HG03060 (cell line): ENCODE data around the gene SERTAD4.

Source experiments
- ATAC-seq: cut with Tn5 transposase; IDR thresholded peaks from one replicate; pipeline ENCODE4 v1.9.1; 2021; ENCODE audit warnings: low read depth, moderate number of reproducible peaks; ENCODE audit not compliant: unreplicated experiment

The SERTAD4 gene

DNA sequence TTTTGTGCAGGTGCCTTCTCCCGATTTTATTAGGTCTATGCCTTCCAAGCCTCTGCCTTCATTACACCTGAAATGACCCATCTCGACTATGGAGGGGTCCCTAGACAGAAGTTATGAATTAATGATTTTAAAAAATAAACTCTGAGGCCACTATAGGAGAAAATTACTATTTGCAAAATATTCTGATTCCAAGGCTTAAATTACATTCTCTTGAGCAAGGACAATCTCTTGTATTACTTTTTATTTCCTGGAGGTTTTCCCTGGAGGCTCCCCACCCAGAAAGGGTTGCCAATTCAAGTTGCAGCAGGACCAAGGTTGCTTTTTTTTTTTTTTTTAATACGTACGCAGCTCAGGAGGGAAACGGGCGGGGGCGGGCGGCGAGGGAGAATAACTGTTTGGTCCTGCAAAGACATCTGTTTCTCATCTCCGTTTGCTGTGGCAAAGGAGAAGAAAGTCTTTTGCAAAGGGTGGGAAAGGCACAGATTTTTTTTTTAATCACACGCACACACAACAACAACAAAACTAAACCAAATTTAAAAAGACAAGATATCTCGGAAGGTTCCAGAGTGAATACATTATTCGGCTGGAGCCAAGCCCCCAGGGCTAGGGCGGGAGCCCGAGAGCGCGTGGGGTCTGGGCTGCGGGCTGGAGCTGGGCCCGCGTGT lies 618 bp upstream of the SERTAD4 start:
- no peak for ATAC-seq

DNA sequence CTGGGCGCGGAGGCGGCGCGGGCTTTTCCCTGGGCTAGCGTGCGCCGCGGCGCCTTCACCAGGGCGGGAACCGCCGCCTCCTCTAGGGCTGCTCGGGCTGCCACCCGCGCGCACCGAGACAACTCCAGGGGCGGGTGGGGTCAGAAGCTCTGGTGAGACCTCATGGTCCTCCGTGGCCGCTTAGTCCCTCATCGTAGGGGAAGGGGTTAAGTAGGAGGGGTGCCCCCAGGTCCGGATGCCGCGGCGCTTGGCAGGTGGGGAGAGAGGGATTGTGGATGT lies 559 bp downstream of the SERTAD4 start:
- ATAC-seq, result no peak

DNA sequence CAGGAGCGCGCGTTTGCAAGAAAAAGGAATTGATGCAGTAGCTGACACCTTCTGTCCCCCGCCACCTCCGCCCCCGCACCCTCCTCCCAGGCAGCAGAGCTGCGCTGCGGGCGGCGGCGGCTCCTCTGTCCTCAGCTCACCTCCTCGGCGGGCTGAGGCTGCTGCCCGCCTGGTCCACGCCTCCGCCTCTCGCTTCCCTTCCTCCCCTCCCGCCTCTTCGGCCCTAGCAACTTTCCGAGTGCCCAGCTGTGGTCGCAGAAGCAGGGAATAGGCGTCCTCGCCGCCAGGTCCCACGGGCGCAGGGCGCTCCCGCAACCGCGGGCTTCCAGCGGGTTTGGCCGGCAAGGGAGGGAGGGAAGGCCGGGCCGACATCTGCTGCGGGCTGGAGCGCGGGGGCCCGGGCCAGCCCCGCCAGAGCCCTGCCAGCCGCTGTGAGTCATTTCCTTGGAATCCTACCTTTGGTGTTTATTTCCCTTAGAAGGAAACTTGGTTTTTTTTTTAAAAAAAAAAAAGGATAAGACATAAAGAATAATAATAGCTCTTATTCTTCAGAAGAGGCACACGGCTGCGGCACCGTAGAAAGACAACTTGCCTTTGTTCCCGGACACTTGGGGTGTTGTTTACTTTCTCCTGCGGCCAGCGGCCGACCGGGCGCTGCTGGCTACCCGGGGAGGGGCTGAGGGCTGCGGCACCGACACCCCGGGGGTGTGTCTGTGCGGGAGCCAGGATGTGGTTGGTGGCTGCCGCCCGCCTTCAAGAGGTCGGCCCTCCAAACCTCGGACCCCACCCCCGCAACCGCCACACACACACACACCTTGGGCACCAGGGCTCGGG lies 1.1 kb downstream of the SERTAD4 start:
- ATAC-seq, result no peak

DNA sequence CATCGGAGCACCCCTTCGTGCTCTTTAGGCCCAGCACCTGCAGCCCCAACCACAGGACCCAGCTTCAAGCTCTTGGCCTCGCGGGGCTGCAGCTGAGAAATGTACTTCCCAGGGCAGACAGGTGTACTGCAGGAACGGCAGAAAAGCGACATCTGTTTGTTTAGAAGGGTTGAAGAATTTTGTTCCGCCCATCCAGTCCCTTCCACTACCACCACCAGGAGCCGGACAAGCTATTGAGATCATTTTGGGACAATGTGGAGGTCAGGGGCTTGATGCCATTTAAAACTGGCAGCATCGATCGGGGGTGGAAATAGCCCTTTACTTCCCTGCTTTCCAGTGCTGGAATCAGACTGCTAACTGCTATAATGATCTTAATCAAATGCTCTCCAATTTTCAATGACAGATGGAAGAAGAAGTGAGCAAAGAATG lies 1.7 kb downstream of the SERTAD4 start:
- no peak for ATAC-seq

DNA sequence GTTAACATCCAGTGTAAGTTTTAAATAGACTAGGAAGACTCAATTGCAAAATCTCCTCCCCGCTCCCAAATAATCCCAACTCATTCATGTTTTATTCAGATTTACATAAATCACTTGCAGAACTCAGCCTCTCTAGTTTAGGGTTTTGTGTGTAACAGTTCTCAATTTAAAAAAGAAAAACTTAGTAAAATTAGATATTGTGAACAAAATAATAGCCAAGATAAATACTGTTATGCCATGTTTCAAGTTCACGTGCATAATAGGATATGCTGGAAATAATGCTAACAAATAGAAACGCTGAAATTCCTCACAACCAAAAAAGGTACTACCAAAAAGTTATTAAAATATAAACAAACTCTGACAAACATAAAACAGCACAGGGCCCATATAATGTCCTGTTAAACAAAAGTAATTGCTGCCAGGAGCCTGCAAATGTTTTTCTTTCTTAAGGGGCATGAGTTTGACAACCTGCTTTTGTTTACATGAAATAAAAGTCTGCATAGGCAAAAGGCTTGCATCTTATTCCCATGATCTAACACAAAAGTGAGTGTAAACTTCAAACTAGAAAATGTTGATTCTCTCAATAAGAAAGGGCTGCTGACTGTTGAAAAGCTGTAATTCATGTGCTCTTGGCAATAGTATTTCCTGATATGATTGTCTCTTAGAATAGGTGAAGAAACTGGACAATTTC lies 2.9 kb downstream of the SERTAD4 start:
- ATAC-seq, result no peak

DNA sequence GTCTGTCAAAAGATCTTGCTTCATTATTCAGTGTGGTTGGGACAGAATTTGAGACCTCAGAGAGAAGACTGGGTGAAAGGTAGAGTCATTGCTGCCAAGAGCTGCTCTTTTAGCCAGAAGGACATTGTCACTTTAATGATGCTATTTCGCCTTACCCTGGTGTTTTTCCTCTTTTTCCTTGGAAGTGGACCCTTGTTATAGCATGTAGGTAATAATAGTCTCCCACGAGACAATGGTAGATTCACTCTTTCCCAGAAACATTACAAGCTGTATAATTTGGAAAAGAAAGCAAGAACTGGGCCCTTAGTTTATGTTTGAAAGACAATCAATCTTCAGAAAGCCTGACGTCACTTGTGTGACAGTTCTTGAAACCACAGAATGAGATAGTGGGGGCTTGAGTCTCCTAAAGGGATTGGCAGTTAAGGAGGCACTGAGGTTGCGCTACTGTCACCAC lies 3.8 kb downstream of the SERTAD4 start:
- no peak for ATAC-seq

DNA sequence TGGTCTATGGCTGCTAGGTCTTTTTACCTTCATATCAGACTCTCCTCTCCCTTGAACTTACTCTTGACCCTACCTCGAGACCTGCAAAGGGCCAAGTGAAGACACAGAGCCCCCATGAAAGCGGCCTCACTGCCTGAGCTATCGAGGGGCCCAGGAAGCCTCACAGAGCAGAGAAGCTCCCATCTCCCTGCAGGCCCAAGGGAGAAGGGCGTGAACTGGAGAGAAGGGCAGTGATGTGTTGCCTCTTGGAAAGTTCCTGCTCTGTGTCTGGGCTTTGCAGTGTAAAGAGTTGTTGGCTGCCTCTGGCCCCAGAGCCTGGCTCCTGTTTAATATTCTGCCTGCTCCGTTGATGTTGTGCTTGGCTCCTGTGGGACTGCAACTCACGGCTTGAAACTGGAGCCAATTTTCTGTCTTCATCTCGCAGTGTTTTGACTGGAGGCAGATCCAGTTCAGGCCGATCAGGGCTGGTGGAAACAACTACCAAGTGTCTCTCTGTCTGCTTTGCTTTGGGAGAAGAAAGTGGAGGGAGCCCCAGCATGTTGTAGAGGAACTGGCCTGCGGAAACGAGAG lies 4.3 kb downstream of the SERTAD4 start:
- no peak for ATAC-seq

DNA sequence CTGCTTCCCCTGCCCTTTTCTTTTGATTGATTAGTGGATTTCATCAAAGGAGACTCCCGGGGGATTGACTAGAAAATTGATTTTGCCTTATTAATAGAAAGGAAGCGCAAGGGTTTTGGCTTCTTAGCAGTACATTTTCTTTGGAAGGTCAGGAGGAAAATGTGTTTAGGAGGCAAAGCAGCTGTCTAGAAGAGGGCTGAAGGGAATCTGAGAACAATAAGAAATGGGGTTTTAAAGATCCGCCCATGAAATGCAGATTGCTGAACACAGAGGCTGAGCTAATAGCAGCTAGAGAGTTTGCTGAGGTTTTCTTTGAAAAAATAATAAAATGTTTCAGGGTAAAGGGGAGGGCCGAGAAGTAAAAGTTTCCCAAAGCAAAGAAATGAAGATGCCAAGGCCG lies 4.9 kb downstream of the SERTAD4 start:
- no peak for ATAC-seq

DNA sequence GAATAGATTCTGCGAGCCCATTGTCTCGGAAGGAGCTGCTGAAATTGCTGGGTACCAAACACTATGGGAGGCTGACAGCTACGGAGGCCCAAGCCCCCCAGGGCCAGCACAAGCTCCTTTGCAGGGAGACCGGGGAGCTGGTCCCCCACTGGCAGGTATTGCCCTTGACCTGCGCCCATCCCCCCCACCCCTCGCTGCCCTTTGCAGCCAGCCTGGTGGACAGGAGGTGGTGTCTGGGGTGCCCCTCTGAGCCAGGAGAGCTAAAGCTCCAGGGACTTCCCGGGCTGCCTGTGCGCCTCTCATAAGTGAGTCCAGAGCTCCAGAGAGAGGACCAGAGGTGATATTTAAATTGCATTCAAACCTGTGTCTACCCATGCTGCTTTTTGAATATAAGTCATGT lies 5.4 kb downstream of the SERTAD4 start:
- ATAC-seq, result no peak

DNA sequence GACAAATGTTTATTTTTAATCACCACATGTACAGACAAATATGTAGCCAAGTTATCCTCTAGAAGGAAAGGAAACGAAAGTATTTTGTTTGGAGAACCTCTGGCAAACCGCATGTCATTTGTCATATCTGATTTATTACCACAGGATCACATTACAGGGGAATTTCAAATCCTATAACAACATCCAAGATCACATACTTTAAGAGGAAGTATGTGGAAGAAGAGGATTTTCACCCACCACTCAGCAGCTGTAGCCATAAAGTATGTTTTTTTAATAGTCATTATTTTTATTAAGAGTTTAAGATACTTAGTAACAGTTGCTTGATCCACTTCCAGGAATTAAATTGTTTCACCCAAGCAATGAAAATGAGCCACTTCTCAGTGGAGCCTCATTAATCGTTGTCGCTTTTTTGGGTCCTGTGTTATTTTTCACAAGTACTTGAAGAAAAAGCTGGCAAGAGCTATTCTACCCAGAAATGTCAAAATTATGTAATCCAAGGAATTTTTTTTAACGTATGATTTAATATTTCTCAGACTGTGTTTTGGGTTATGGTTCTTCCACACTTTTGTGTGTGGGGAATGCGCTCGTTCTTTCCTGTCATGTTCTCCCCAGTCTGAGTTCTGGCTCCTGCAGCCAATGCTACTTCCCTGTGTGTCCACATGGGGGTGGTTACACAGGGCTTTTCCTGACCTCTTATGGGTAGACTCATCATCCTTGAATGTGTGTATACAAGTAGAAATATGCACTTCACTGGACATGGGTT lies 6.9 kb downstream of the SERTAD4 start:
- ATAC-seq, result no peak

DNA sequence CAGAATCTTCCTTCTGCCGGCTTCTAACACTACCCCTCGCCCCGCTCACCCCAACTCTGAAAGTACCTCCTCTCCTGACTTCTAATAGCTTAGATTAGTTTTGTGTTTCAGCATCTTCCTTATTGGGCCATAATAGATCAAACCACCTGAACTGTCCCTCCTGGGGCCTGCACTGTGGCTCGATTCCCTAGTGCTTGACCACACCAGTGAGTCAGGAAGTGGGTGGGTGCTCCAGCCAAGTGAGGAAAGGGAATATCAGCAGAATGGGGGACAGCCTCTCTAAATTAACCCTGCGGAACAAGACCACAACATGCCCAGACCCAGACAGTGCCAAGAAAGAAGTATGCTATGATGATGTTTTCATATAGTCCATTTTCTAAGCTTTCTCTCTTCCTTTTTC lies 8.5 kb downstream of the SERTAD4 start:
- ATAC-seq, result no peak

DNA sequence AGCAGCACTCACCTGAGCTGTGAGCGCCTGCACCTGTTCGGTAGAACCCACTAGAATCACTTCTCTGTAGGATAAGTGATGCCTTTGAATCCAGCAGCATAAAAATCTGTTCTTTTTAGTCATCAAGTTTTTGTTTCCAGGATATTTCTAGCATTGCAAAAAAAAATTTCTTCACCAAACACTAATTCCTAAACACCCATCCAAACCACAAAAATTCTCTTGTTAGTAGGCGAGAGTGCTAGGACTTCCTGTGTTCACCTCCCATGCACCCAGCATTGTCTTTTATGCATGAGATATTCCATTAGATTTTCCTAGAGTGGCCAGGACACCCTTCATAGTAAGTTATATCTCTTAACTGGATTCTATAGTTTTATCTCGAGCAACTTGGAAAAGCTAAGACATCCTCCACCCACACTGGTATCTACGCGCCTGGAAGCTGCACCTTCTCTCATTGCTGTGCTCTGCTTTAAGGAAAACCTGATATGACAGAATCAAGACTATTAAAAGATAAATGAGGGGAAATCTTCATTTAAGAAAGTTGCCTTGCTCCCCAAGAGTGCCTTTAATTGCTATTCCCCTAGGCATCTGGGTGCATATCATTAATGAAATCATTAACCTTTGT lies 12.3 kb downstream of the SERTAD4 start:
- ATAC-seq, result no peak

DNA sequence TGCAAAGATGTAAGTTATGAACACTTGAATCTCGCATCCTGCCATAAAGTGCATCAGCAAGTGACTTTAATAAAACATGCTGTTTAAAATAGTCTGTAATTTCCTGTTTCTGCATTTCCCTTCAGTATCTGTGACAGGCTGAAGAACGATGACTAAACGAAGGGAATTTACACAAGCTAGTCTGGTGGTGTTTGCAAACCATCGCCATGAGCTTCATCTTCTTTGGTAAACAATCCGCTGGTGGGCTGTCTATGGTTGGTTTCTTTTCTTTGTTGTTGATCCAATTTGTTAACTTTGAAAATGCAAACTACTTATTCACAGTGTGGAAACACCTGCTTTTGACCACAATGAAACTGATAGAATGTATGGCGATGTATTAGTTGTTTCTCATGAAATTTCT lies 13.9 kb downstream of the SERTAD4 start:
- ATAC-seq, result no peak

DNA sequence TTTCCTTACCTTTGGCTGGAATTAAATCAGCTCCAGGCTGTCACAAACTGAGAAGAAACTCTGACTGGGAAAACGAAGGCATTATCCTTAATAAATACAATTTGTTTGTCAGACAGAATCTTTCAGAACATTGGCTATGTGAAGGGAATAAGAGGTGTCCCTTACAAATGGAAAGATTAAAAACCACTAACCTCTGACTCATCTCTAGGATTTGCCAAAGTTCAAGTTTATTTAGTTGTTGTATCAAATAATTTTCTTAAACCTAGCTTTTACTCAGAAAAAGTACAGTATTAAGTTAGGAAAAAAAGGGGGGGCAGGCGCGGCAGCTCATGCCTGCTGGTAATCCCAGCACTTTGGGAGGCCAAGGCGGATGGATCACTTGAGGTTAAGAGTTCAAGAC lies 15.7 kb downstream of the SERTAD4 start:
- no peak for ATAC-seq

DNA sequence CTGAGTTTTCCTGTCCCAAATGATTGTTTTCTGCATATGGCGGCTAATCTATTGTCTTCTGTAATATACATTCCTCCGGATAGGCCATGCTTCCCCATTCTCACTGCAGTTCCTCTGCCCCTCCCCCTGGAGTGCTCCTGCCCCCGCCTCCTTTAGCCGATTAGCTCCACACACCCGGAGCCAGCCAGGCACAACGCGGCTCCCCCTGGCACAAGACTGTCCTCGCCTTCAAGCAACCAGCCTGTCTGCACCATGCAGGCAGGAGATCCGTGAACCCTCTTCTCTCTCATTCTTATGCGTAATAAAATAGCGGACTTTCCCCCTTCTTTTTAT lies 18.0 kb downstream of the SERTAD4 start:
- ATAC-seq, result no peak

DNA sequence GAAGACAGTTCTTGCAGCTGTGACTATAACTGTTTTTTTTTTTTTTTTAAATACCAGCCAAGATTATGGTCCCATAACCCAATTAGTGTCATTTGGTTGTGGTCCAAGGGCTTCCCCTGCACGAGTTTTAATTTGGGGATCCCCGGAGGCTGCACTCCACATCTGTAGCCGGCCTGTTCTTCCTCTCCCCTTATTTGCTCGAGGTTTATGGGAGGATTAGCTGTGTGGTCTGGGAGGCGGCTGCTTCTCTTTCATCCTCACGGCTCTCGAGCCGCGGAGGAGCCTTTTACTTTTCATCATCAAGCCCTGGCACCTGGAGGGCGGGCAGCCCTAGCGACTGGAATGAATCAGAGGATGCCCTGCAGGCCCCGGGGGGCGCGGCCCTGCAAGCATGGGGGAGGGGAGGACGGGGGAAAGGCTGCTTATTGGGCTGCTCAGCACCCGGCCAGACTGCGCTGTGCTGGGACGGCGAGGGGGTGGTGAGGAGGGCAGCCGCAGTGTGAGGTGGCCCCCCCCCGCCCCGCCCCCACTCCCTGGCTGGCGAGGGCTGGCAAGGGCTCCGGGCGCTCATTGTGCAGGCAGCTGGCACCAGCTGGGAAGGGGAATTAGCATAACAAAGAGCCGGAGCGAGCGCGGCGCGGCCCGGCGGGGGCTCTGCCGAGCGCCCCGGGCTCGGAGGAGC lies 18.5 kb downstream of the SERTAD4 start:
- no peak for ATAC-seq

DNA sequence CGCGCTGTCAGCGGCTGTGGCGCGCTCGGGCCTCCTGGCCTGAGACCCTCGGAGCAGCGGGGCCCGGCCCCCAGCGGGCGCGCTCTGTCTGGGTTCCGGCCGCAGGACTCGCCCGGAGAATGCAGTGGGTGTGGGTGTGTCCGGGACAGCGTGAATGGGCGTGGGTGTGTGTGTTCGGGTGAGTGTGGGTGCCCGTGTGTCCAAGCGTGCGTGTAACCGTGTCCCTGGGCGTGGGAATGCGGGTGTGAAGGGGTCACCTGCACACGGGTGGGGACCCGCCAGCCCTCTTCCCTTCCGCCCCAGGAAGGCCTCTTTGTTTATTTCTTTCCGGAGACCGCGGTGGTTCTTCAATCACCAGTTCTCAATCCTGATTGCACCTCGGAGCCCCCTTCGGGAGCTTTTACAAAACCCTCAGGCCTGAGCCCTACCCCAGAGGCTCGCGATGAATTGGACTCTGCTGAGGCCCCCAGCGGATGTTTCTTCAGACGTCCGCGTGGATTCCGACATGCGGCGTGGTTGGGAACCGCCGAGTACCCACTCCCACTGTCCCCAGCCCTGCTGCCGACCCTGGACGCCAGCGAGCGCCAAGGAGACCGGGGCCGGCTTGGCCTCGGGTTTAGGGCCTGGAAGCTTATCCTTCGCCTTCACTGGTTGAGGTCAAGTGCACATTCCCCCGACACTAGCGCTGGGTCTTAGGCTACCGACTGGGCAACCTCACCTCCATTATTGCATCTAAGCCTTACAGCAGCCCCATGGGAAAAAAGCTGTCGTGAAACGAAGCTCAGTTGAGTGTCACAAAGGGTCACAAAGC lies 19.3 kb downstream of the SERTAD4 start:
- no peak for ATAC-seq

DNA sequence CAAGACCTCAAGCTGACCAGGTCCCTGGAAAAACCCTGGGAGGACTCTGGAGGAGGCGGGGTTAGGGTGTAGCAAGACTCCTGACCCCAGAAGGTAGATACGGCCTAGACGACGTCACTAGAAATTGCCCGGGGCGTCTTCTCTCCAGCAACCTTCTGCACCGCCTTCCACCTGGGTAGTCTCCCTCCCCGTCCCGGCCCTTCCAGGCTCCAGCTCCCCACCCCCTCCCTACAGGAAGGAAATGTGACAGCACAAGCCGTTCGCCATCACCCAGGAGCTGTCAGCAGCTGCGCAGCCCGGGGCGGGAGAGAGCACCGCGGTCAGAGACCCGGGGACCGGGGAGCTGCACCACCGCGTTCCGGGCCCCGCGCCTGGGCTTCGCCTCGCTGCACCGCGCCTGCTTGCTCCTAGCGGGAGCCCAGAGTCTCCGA lies 20.0 kb downstream of the SERTAD4 start:
- no peak for ATAC-seq

DNA sequence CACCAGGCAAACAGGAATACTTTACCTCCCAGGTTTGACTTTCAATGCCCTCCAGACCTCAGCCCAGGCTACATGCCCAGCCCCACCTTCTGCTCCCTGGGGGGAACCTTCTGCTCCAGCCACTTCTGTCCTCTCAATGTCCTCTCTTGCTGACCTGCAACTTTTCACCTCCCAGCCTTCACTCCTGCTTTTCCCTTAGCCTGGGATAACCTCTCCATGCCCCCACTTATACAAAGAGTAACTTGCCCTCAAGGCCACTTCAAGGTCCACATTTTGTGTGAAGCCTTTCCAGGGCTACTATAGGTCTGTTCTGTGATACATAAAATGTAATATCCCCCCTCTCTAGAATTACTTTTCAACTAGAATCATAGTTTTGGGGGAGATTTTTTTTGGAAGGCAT lies 21.7 kb downstream of the SERTAD4 start:
- ATAC-seq, result no peak
